ENCODE measurements around the gene TRIP11. TPM values are rescaled to one million over a fixed set of nuclear protein-coding genes. Genes with fewer than 3 reads are reported as not detected.

The TRIP11 gene
- total RNA-seq, 2 experiments from 2014 or later, result 15.1 to 44.4 TPM

DNA sequence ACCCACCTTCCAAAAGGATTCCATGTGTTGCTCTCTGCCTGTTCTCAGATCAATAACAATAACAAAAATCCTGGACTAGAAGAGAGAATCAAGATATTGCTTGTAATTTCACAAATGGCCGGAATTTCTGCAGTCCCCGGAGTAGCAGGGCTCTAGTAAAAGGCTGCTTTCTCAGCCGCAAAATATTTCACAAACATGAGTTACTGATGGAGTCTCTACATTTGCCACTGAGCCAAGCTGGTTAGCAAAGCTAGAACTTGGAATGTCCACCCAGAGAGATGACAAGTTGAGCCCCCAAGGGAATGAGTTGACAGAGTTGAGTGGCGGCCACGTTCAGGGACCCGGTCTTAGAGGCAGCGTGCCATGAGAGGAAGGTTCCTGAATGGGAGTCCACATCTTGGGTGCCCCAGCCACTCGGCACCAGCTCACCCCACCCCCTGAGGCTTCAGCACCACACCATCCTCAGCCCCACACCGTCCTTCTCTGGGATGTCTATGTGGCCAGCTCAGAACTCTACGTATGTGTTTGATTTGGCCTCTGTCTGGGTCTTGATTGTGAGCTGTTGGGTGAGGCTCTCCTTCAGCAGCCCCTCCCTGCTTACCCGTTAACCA, 108.3 kb downstream of the TRIP11 start:
- Histone ChIP-seq H3K36me3 (ENCODE audit: insufficient read depth, low read length) (no peaks in the 10 kb centered on the region), H3K4me1 (ENCODE audit: insufficient read depth, low read length, poor library complexity, severe bottlenecking) (no peaks in the 10 kb centered on the region), H3K4me2 (ENCODE audit: low read length) (no peak overlapping the region), H2AFZ (ENCODE audit: low read length) (no peak overlapping the region), H4K20me1 (ENCODE audit: insufficient read depth, low read length) (no peaks in the 10 kb centered on the region), H3K79me2 (ENCODE audit: insufficient read depth, low read depth, low read length) (no peaks in the 10 kb centered on the region), H3K4me3 (ENCODE audit: low read depth, low read length, poor library complexity, severe bottlenecking) (no peak overlapping the region), H3K9me2 (ENCODE audit: insufficient read depth, low read length) (no peaks in the 10 kb centered on the region), H3K27ac (ENCODE audit: low read depth, low read length, poor library complexity, severe bottlenecking) (no peak overlapping the region), H3K9me3 (ENCODE audit: low read length) (no peaks in the 10 kb centered on the region)
- TF ChIP-seq CTCF (conservative IDR thresholded peaks at IDR 0.05; ENCODE audit: low read length) (no peak), EZH2phosphoT487 (IDR thresholded peaks at IDR 0.05; ENCODE audit: borderline replicate concordance, low read depth, low read length) (no peak)
- no peak for DNase-seq (ENCODE audit: low spot score)
- intact Hi-C loops (cut with micrococcal nuclease; ENCODE audit: unreplicated experiment), result no loop called here
- ChIA-PET POLR2A (interaction anchor here (0.6 kb wide), 1 partner anchor 145 kb away, joined by 6 read pairs; no protein-coding TSS in a partner anchor), CTCF (ENCODE audit: unreplicated experiment) (no interaction called here)
- BruUV-seq (replicated peaks), result no TSS peak

GRCh38 chr14:91929700-91930099, 110.2 kb downstream of the TRIP11 start:
- H3K79me2 ChIP-seq (ENCODE audit: insufficient read depth, low read depth, low read length), result no peaks in the 10 kb centered on the region
- ChIA-PET POLR2A (no interaction called here), CTCF (ENCODE audit: unreplicated experiment) (no interaction called here)
- H4K20me1 ChIP-seq (ENCODE audit: insufficient read depth, low read length), result no peaks in the 10 kb centered on the region
- no peak overlapping the region for H3K4me2 ChIP-seq (ENCODE audit: low read length)
- H3K4me1 ChIP-seq (ENCODE audit: insufficient read depth, low read length, poor library complexity, severe bottlenecking), result no peaks in the 10 kb centered on the region
- no peaks in the 10 kb centered on the region for H3K9me2 ChIP-seq (ENCODE audit: insufficient read depth, low read length)
- no peak overlapping the region for H2AFZ ChIP-seq (ENCODE audit: low read length)
- no peak overlapping the region for H3K27ac ChIP-seq (ENCODE audit: low read depth, low read length, poor library complexity, severe bottlenecking)
- no peak for TF ChIP-seq EZH2phosphoT487 (IDR thresholded peaks at IDR 0.05; ENCODE audit: borderline replicate concordance, low read depth, low read length)
- no peak for TF ChIP-seq CTCF (conservative IDR thresholded peaks at IDR 0.05; ENCODE audit: low read length)
- no TSS peak for BruUV-seq (replicated peaks)
- H3K9me3 ChIP-seq (ENCODE audit: low read length), result no peaks in the 10 kb centered on the region
- intact Hi-C loops (cut with micrococcal nuclease; ENCODE audit: unreplicated experiment), result no loop called here
- no peak overlapping the region for H3K4me3 ChIP-seq (ENCODE audit: low read depth, low read length, poor library complexity, severe bottlenecking)
- DNase-seq (ENCODE audit: low spot score), result no peak
- no peaks in the 10 kb centered on the region for H3K36me3 ChIP-seq (ENCODE audit: insufficient read depth, low read length)

- POLR2A ChIA-PET, result interaction anchor here (1.0 kb wide), 1 partner anchor 368 kb away, joined by 4 read pairs; no protein-coding TSS in a partner anchor
- Histone ChIP-seq H3K4me2 (ENCODE audit: low read length) (no peak overlapping the region), H3K9me3 (ENCODE audit: low read length) (no peaks in the 10 kb centered on the region), H4K20me1 (ENCODE audit: insufficient read depth, low read length) (no peaks in the 10 kb centered on the region), H3K9me2 (ENCODE audit: insufficient read depth, low read length) (no peaks in the 10 kb centered on the region), H3K79me2 (ENCODE audit: insufficient read depth, low read depth, low read length) (no peaks in the 10 kb centered on the region), H3K27ac (ENCODE audit: low read depth, low read length, poor library complexity, severe bottlenecking) (no peak overlapping the region), H3K36me3 (ENCODE audit: insufficient read depth, low read length) (no peaks in the 10 kb centered on the region), H3K4me3 (ENCODE audit: low read depth, low read length, poor library complexity, severe bottlenecking) (no peak overlapping the region), H2AFZ (ENCODE audit: low read length) (no peak overlapping the region), H3K4me1 (ENCODE audit: insufficient read depth, low read length, poor library complexity, severe bottlenecking) (no peaks in the 10 kb centered on the region)
- DNase-seq (ENCODE audit: low spot score), result no peak
- no TSS peak for BruUV-seq (replicated peaks)
- no peak for TF ChIP-seq EZH2phosphoT487 (IDR thresholded peaks at IDR 0.05; ENCODE audit: borderline replicate concordance, low read depth, low read length)
- TF ChIP-seq CTCF (conservative IDR thresholded peaks at IDR 0.05; ENCODE audit: low read length), result no peak
- CTCF ChIA-PET (ENCODE audit: unreplicated experiment), result no interaction called here
- intact Hi-C loops (cut with micrococcal nuclease; ENCODE audit: unreplicated experiment), result no loop called here
These were observed 112.1 kb downstream of the TRIP11 start for GRCh38 chr14:91927800-91928199.

Measured in OCI-LY7 (cell line).